A549 (cell line): ENCODE results near the gene DNMT3B. TPM values are rescaled to one million over a fixed set of nuclear protein-coding genes. Genes with fewer than 3 reads are reported as not detected.

ENCODE experiments used
- ATAC-seq, 2 experiments: fragments of 200-7000 bp in 1 of 2; fragments of >200 bp in 1 of 2; cut with Nextera tagmentation in 1 of 2; cut with Tn5 transposase in 1 of 2; 3 replicates each; pipeline versions ENCODE4 v1.8.0 to v1.9.1; 2018 to 2020; ENCODE audit warnings: mild to moderate bottlenecking in 1 of 2, moderate library complexity in 1 of 2
- CTCF ChIA-PET: fragments of 300-600 bp; sonication (Branson Sonifier 250); formaldehyde crosslinking; extraction: SDS; loops from one replicate; lab custom pipeline; 2021; ENCODE audit warnings: antibody characterized with exemption, inconsistent platforms; lab: Yijun Ruan, JAX
- POLR2A ChIA-PET: fragments of 350-600 bp; formaldehyde crosslinking; extraction: SDS; loops from one replicate; lab custom pipeline; 2021; ENCODE audit warnings: antibody characterized with exemption, inconsistent platforms; lab: Yijun Ruan, JAX
- DNase-seq, 2 experiments: peaks; one replicate each; pipeline versions ENCODE4 v3.0.0 to v3.0.0-alpha.2; 2011 to 2016; ENCODE audit warnings: low read depth in 1 of 2, low spot score in 1 of 2
- FAIRE-seq: peaks from 2 replicates; lab custom pipeline; 2011; peaks lifted over from hg19 to GRCh38; lab: Jason Lieb, UNC
- H3K27ac ChIP-seq, 2 experiments: fragments of >200 bp; sonication (Bioruptor Twin); formaldehyde crosslinking; 3 replicates each; pipeline ENCODE4 v1.5.1; 2016 to 2017
- H3K4me1 ChIP-seq: fragments of >200 bp; sonication (Bioruptor Twin); formaldehyde crosslinking; 3 replicates; pipeline ENCODE4 v1.6.1; 2016
- H3K4me2 ChIP-seq: fragments of >200 bp; sonication (Bioruptor Twin); formaldehyde crosslinking; 3 replicates; pipeline ENCODE4 v1.6.1; 2016
- H3K4me3 ChIP-seq: fragments of >200 bp; sonication (Bioruptor Twin); formaldehyde crosslinking; 3 replicates; pipeline ENCODE4 v1.5.1; 2016
- H3K9me3 ChIP-seq: fragments of >200 bp; sonication (Bioruptor Twin); formaldehyde crosslinking; 3 replicates; pipeline ENCODE4 v1.6.1; 2016
- CEBPB ChIP-seq, 2 experiments: fragments of >200 bp in 1 of 2; sonication (Bioruptor Twin) in 1 of 2; formaldehyde crosslinking in 1 of 2; IDR thresholded peaks; 2 replicates each; pipeline ENCODE4 v1.6.1; 2012 to 2016
- EHF ChIP-seq: fragments of 250-450 bp; sonication (Bioruptor Pico); IDR thresholded peaks from 2 replicates; pipeline ENCODE4 v1.5.0; 2020; ENCODE audit warnings: mild to moderate bottlenecking
- EHMT2 ChIP-seq: fragments of 200-600 bp; sonication (generic); IDR thresholded peaks from 2 replicates; pipeline ENCODE4 v1.6.1; 2016; ENCODE audit warnings: antibody characterized with exemption, low read depth, mild to moderate bottlenecking, moderate library complexity
- FOSB ChIP-seq: fragments of 250-450 bp; sonication (Bioruptor Pico); IDR thresholded peaks from 2 replicates; pipeline ENCODE4 v1.5.0; 2020; ENCODE audit warnings: mild to moderate bottlenecking, moderate library complexity
- FOSL2 ChIP-seq, 2 experiments: fragments of 450-650 bp in 1 of 2; fragments of >200 bp in 1 of 2; sonication (Bioruptor Twin) in 1 of 2; formaldehyde crosslinking; IDR thresholded peaks; 2 replicates each; pipeline versions ENCODE4 v1.5.0 to v1.6.1; 2016 to 2020; ENCODE audit warnings: mild to moderate bottlenecking in 1 of 2, moderate library complexity in 1 of 2
- HMGXB4 ChIP-seq: fragments of 250-450 bp; sonication (Bioruptor Pico); IDR thresholded peaks from 2 replicates; pipeline ENCODE4 v1.5.0; 2021; ENCODE audit warnings: mild to moderate bottlenecking, moderate library complexity, borderline replicate concordance
- KDM1A ChIP-seq: fragments of 200-600 bp; sonication (generic); IDR thresholded peaks from 2 replicates; pipeline ENCODE4 v1.6.1; 2016; ENCODE audit warnings: low read depth, mild to moderate bottlenecking
- NFE2L2 ChIP-seq: fragments of 150-350 bp; conservative IDR thresholded peaks from 2 replicates; pipeline ENCODE4 v1.6.1; 2014; ENCODE audit warnings: low read length
- NPAS2 ChIP-seq: fragments of 250-450 bp; sonication (Bioruptor Pico); IDR thresholded peaks from 2 replicates; pipeline ENCODE4 v1.8.0; 2022; ENCODE audit warnings: mild to moderate bottlenecking, moderate library complexity, borderline replicate concordance
- REST ChIP-seq: fragments of 200-600 bp; sonication (generic); IDR thresholded peaks from 2 replicates; pipeline ENCODE4 v1.6.1; 2016; ENCODE audit warnings: antibody characterized with exemption, mild to moderate bottlenecking, moderate library complexity
- RNF2 ChIP-seq: fragments of 200-600 bp; sonication (generic); IDR thresholded peaks from 2 replicates; pipeline ENCODE4 v1.6.1; 2016; ENCODE audit warnings: low read depth, mild to moderate bottlenecking, antibody characterized with exemption, moderate library complexity, borderline replicate concordance
- TP53 ChIP-seq: fragments of 250-450 bp; sonication (Bioruptor Pico); IDR thresholded peaks from 2 replicates; pipeline ENCODE4 v1.5.0; 2021; ENCODE audit warnings: mild to moderate bottlenecking, moderate library complexity
- ZC3H11A ChIP-seq: fragments of 450-650 bp; IDR thresholded peaks from 2 replicates; pipeline ENCODE4 v1.6.1; 2014; ENCODE audit warnings: antibody characterized with exemption, mild to moderate bottlenecking
- ZSCAN20 ChIP-seq: fragments of 250-450 bp; sonication (Bioruptor Pico); IDR thresholded peaks from 2 replicates; pipeline ENCODE4 v1.8.0; 2022; ENCODE audit warnings: mild to moderate bottlenecking, moderate library complexity
- WGBS: methylation state at CpG from one replicate; pipeline ENCODE4 v1.1.6; 2017; ENCODE audit errors: missing lambda C conversion rate; 5-methylcytosine and 5-hydroxymethylcytosine counted together
- polyA plus RNA-seq, 4 experiments: library from polyadenylated mRNA; depleted of rRNA in 3 of 4; stranded (reverse); fragments of >200 nt; fragmentation: RNase III in 1 of 4; extraction: RNeasy Plus Mini Kit Qiagen cat#74134 plus additional on column Dnase treatment in 1 of 4; gene quantifications; 2 replicates in 3 of 4; 3 replicates in 1 of 4; pipeline ENCODE4 v1.2.3, GENCODE V29; 2011 to 2017

DNMT3B gene
- polyA plus RNA-seq, 2 of the 4 experiments (the other 2 are of a cell fraction), result 5.2 to 11.3 TPM

- Histone ChIP-seq H3K9me3 (no peaks in the 10 kb centered on the region), H3K27ac (no peak overlapping the region)
- FAIRE-seq (no peak), DNase-seq (no peak)
- no peak for TF ChIP-seq EHMT2
- TF ChIP-seq, all 56 proteins: peak for 0
- ChIA-PET POLR2A (interaction anchor here (0.8 kb wide), 1 partner anchor 63 kb away, joined by 4 read pairs; the partner anchor contains the start of gene MAPRE1), CTCF (interaction anchor here (0.6 to 1.7 kb wide), 3 partner anchors 17 to 36 kb away, joined by 3 to 7 read pairs (median 3); no protein-coding TSS in a partner anchor)
- no peak overlapping the region for H3K4me2 ChIP-seq
- peaks cover 33% of the 10 kb centered on the region for H3K4me1 ChIP-seq
- 59% methylated on average over 5 of the region's 5 CpGs for WGBS
- no peak overlapping the region for H3K4me3 ChIP-seq
- no peak for ATAC-seq
Measured at GRCh38 chr20:32756156-32756555, 6.0 kb upstream of the DNMT3B start.

GRCh38 chr20:32761417-32761830 lies 761 bp upstream of the DNMT3B start:
- Histone ChIP-seq H3K4me3 (peak overlapping the region; percentile 99), H3K4me2 (peak overlapping the region; percentile 99), H3K4me1 (peaks cover 33% of the 10 kb centered on the region), H3K27ac (peak overlapping the region; percentile 93 to 99), H3K9me3 (no peaks in the 10 kb centered on the region)
- 56% methylated on average over 6 of the region's 6 CpGs for WGBS
- FAIRE-seq (no peak), ATAC-seq (no peak; a peak in 1 of 6 replicates), DNase-seq (no peak)
- POLR2A ChIA-PET, result no interaction called here
- TF ChIP-seq NFE2L2, result no peak
- CTCF ChIA-PET, result interaction anchor here (2.1 to 3.8 kb wide), 2 partner anchors 16 to 88 kb away, joined by 14 to 21 read pairs; partner anchors contain the start of gene C20orf203

- no peak for FAIRE-seq
- CTCF ChIA-PET, result interaction anchor here (0.6 to 8.7 kb wide), 15 partner anchors 10 to 242 kb away, joined by 3 to 127 read pairs (median 3); partner anchors contain the start of gene C20orf203
- DNase-seq, result no peak
- POLR2A ChIA-PET, result interaction anchor here (0.5 to 2.7 kb wide), 5 partner anchors 14 to 69 kb away, joined by 3 to 8 read pairs (median 5); partner anchors contain the start of gene COMMD7
- peak overlapping the region; percentile 99 for H3K4me2 ChIP-seq
- H3K9me3 ChIP-seq, result no peaks in the 10 kb centered on the region
- H3K27ac ChIP-seq, result peak overlapping the region; percentile 93 to 99
- WGBS, result 2% methylated on average over 13 of the region's 30 CpGs
- TF ChIP-seq ZSCAN20 (CRISPR knock-in tag) (no peak), HMGXB4 (CRISPR knock-in tag) (no peak), REST (no peak), NPAS2 (no peak)
- peak; percentile 4 to 32; a peak in 4 of 6 replicates for ATAC-seq
- peak overlapping the region; percentile 99 for H3K4me3 ChIP-seq
- peaks cover 42% of the 10 kb centered on the region for H3K4me1 ChIP-seq
Measured at GRCh38 chr20:32762754-32763201, 593 bp downstream of the DNMT3B start.

- ATAC-seq (peak; percentile 26 to 42; a peak in 3 of 6 replicates), DNase-seq (no peak), FAIRE-seq (no peak)
- Histone ChIP-seq H3K9me3 (no peaks in the 10 kb centered on the region), H3K27ac (peak overlapping the region; percentile 93 to 99), H3K4me3 (peak overlapping the region; percentile 99), H3K4me2 (peak overlapping the region; percentile 99), H3K4me1 (peaks cover 42% of the 10 kb centered on the region)
- ChIA-PET CTCF (interaction anchor here (0.6 to 8.7 kb wide), 15 partner anchors 10 to 242 kb away, joined by 3 to 127 read pairs (median 3); partner anchors contain the start of gene C20orf203), POLR2A (interaction anchor here (0.7 to 2.7 kb wide), 4 partner anchors 14 to 20 kb away, joined by 3 to 8 read pairs (median 6); partner anchors contain the start of gene COMMD7)
- TF ChIP-seq EHF (CRISPR knock-in tag) (no peak), FOSB (CRISPR knock-in tag) (no peak), ZC3H11A (no peak), RNF2 (no peak), TP53 (CRISPR knock-in tag) (no peak), CEBPB (IDR thresholded peaks at IDR 0.05) (no peak), FOSL2 (IDR thresholded peaks at IDR 0.05) (no peak), FOSL2 (CRISPR knock-in tag; IDR thresholded peaks at IDR 0.05) (no peak), KDM1A (peak; percentile 41; the same call in 1 of the 2 replicates)
- whole genome bisulfite sequencing, result 53% methylated on average over 24 of the region's 40 CpGs
Measured at GRCh38 chr20:32763202-32764004, 1.2 kb downstream of the DNMT3B start.
